ENCODE measurements around the gene NFKB2. TPM values are rescaled to one million over a fixed set of nuclear protein-coding genes. Genes with fewer than 3 reads are reported as not detected.
A peak's percentile ranks its signal among the peaks of the same experiment; 100 is the strongest.

The NFKB2 gene
- total and polyA plus RNA-seq, 2 of the 4 experiments (the other 2 are of a cell fraction), result 16.1 to 32.3 TPM

GRCh38 chr10:102399217-102400021 is 3.9 kb downstream of the NFKB2 start:
- BruUV-seq (replicated peaks), result no TSS peak
- Histone ChIP-seq H3K23ac (ENCODE audit: low read depth, low read length) (peak overlapping the region; percentile 57; the same call in 1 of the 2 replicates), H3K56ac (ENCODE audit: extremely low read depth, insufficient read depth, low read length) (no peak overlapping the region), H4K8ac (ENCODE audit: low read depth in 2 of 2, low read length in 2 of 2) (peak overlapping the region; percentile 83 to 84; a peak in 3 of 4 replicates), H2BK15ac (ENCODE audit: low read depth, low read length) (no peak overlapping the region), H2BK5ac (ENCODE audit: low read depth, low read length, poor library complexity, severe bottlenecking) (peak overlapping the region; percentile 52), H3K14ac (replicated peaks; ENCODE audit: low read depth, low read length) (peak overlapping the region; percentile 79), H3K9me1 (ENCODE audit: insufficient read depth, low read length) (peaks cover 10% of the 10 kb centered on the region), H3K4me3 (ENCODE audit: insufficient read depth, low read depth, low read length) (peak overlapping the region; percentile 39), H3K4me2 (ENCODE audit: low read depth, low read length) (peak overlapping the region; percentile 79), H3K27me3 (ENCODE audit: control insufficient read depth, insufficient read depth, low read length) (no peaks in the 10 kb centered on the region), H4K20me1 (ENCODE audit: insufficient read depth, low read length) (peaks cover 9% of the 10 kb centered on the region), H2BK120ac (ENCODE audit: low read depth, low read length) (peak overlapping the region; percentile 41; the same call in 1 of the 2 replicates), H2AFZ (replicated peaks; ENCODE audit: low read length, poor library complexity) (peak overlapping the region; percentile 87), H3K4me1 (ENCODE audit: control insufficient read depth, insufficient read depth, low read length) (peaks cover 17% of the 10 kb centered on the region), H2AK9ac (replicated peaks; ENCODE audit: low read depth, low read length, poor library complexity) (peak overlapping the region; percentile 90), H3K18ac (ENCODE audit: low read depth, low read length) (peak overlapping the region; percentile 34), H2AK5ac (ENCODE audit: low read depth, low read length) (peak overlapping the region; percentile 83), H3K36me3 (ENCODE audit: control insufficient read depth, insufficient read depth, low read length) (peaks cover 26% of the 10 kb centered on the region), H3K9ac (ENCODE audit: low read depth, low read length) (peak overlapping the region; percentile 77), H4K5ac (ENCODE audit: low read depth, low read length) (peak overlapping the region; percentile 77), H3K9me3 (ENCODE audit: control insufficient read depth, insufficient read depth, low read length) (no peaks in the 10 kb centered on the region), H4K91ac (ENCODE audit: insufficient read depth, low read depth, low read length) (peak overlapping the region; percentile 70; the same call in 1 of the 2 replicates), H3K4ac (ENCODE audit: low read depth, low read length) (peak overlapping the region; percentile 89), H3K27ac (ENCODE audit: insufficient read depth, low read length) (peak overlapping the region; percentile 46), H2BK20ac (ENCODE audit: low read depth, low read length) (no peak overlapping the region), H3K79me1 (ENCODE audit: low read depth in 1 of 2, low read length in 2 of 2) (peaks cover 26 to 38% of the 10 kb centered on the region in 2 experiments)
- ChIA-PET POLR2A (ENCODE audit: unreplicated experiment) (no interaction called here), CTCF (interaction anchor here (0.6 to 1.8 kb wide), 11 partner anchors 11 to 315 kb away, joined by 3 to 9 read pairs (median 3); partner anchors contain the start of genes ARL3 and SFXN2)
- peak; percentile 82 for DNase-seq
- ATAC-seq (ENCODE audit: low read depth), result peak; percentile 76
- intact Hi-C loops (cut with micrococcal nuclease) (loop anchor here (1.0 to 10.0 kb wide), 4 partner anchors 169 to 245 kb away; partner anchors contain the start of gene TRIM8), in situ Hi-C loops (cut with MboI; ENCODE audit: low sequenced_read_pairs) (no loop called here), dilution Hi-C loops (cut with HindIII; ENCODE audit: low sequenced_read_pairs, unreplicated experiment) (no loop called here)
- WGBS, 2 experiments (ENCODE audit: extremely low coverage in 2 of 2, insufficient read length in 1 of 2), result 2% methylated on average over 54 of the region's 72 CpGs; no CpG with 5 or more reads in 1 of the 2 experiments
- peak; percentile 76 for TF ChIP-seq SMC3 (IDR thresholded peaks at IDR 0.05; ENCODE audit: low read depth, low read length)
- peak; percentile 68 for TF ChIP-seq RAD21 (IDR thresholded peaks at IDR 0.05; ENCODE audit: low read length)
- TF ChIP-seq, protein P1, sequence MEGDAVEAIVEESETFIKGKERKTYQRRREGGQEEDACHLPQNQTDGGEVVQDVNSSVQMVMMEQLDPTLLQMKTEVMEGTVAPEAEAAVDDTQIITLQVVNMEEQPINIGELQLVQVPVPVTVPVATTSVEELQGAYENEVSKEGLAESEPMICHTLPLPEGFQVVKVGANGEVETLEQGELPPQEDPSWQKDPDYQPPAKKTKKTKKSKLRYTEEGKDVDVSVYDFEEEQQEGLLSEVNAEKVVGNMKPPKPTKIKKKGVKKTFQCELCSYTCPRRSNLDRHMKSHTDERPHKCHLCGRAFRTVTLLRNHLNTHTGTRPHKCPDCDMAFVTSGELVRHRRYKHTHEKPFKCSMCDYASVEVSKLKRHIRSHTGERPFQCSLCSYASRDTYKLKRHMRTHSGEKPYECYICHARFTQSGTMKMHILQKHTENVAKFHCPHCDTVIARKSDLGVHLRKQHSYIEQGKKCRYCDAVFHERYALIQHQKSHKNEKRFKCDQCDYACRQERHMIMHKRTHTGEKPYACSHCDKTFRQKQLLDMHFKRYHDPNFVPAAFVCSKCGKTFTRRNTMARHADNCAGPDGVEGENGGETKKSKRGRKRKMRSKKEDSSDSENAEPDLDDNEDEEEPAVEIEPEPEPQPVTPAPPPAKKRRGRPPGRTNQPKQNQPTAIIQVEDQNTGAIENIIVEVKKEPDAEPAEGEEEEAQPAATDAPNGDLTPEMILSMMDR (conservative IDR thresholded peaks at IDR 0.05; ENCODE audit: low read depth, low read length), result peak; percentile 95
- peak; percentile 85; the same call in 1 of the 2 replicates for TF ChIP-seq MAZ (IDR thresholded peaks at IDR 0.05; ENCODE audit: borderline replicate concordance, low read depth, low read length)
- no peak for TF ChIP-seq CEBPB (IDR thresholded peaks at IDR 0.05; ENCODE audit: low read depth, low read length)
- TF ChIP-seq FOS (IDR thresholded peaks at IDR 0.05; ENCODE audit: low read depth, low read length), result no peak
- peak; percentile 67; the same call in 1 of the 2 replicates for TF ChIP-seq MXI1 (IDR thresholded peaks at IDR 0.05; ENCODE audit: borderline replicate concordance, low read depth, low read length)
- TF ChIP-seq USF2 (IDR thresholded peaks at IDR 0.05; ENCODE audit: low read depth, low read length), result no peak
- TF ChIP-seq RFX5 (IDR thresholded peaks at IDR 0.05; ENCODE audit: low read depth, low read length), result no peak

All from IMR-90 (cell line).